SU-DHL-6 (cell line): ENCODE results near the gene LTC4S.

Experiments used
- CTCF ChIP-seq: fragments of 200-600 bp; sonication (generic); IDR thresholded peaks from one replicate; pipeline ENCODE4 v1.5.1; 2017; ENCODE audit warnings: antibody characterized with exemption, mild to moderate bottlenecking, low read length, moderate library complexity; ENCODE audit not compliant: insufficient read depth, poor library complexity, severe bottlenecking
- EZH2phosphoT487 ChIP-seq: fragments of 200-600 bp; sonication (generic), shearing (Covaris generic); conservative IDR thresholded peaks from 2 replicates; pipeline ENCODE4 v1.6.1; 2018; ENCODE audit warnings: mild to moderate bottlenecking, antibody characterized with exemption, low read length, moderate library complexity, mixed read lengths

- no peak for TF ChIP-seq CTCF
- TF ChIP-seq EZH2phosphoT487 = no peak
Measured at GRCh38 chr5:179777909-179778308, 15.9 kb upstream of the LTC4S start.
